ENCODE data around the gene KCNQ5. TPM values are rescaled to one million over a fixed set of nuclear protein-coding genes. Genes with fewer than 3 reads are reported as not detected.

KCNQ5 gene
- total RNA-seq, 1 experiment from 2014 or later = not detected

- ChIA-PET CTCF (no interaction called here), POLR2A (no interaction called here), RAD21 (ENCODE audit: low non-redundant PET in 1 of 2, low total read pairs in 2 of 2, uncharacterized antibody in 2 of 2, unreplicated experiment in 2 of 2) (no interaction called here)
- no peak for ATAC-seq
- Histone ChIP-seq H2AFZ (ENCODE audit: low read depth, low read length, poor library complexity, severe bottlenecking) (no peak overlapping the region), H3K27ac (ENCODE audit: low read depth, low read length) (no peak overlapping the region), H3K4me1 (ENCODE audit: control insufficient read depth in 1 of 2, insufficient read depth in 2 of 2, low read length in 2 of 2) (no peaks in the 10 kb centered on the region), H3K9ac (ENCODE audit: low read length) (no peak overlapping the region), H3K79me2 (ENCODE audit: insufficient read depth, low read length) (no peaks in the 10 kb centered on the region), H4K20me1 (ENCODE audit: insufficient read depth) (no peaks in the 10 kb centered on the region), H3K9me2 (ENCODE audit: insufficient read depth) (no peaks in the 10 kb centered on the region), H3K27me3 (ENCODE audit: insufficient read depth, low read length) (peaks cover 20% of the 10 kb centered on the region; the same call in 1 of the 2 replicates), H3K4me2 (ENCODE audit: low read length) (no peak overlapping the region), H3K4me3 (replicated peaks in 1 of 2; ENCODE audit: low read depth in 1 of 2, low read length in 2 of 2) (no peak overlapping the region), H3K9me3 (ENCODE audit: control insufficient read depth in 1 of 2, insufficient read depth in 1 of 2, low read depth in 1 of 2, low read length in 2 of 2) (no peaks in the 10 kb centered on the region), H3K36me3 (ENCODE audit: control insufficient read depth in 1 of 2, insufficient read depth in 2 of 2, low read length in 2 of 2) (no peaks in the 10 kb centered on the region)
- no peak for DNase-seq (ENCODE audit: low read depth, low spot score)
- intact Hi-C loops (cut with micrococcal nuclease) = no loop called here
- BruUV-seq (replicated peaks) = no TSS peak
- TF ChIP-seq SP1 (IDR thresholded peaks at IDR 0.05; ENCODE audit: low read depth) (no peak), EGR1 (IDR thresholded peaks at IDR 0.05; ENCODE audit: low read depth) (no peak), ZBTB33 (IDR thresholded peaks at IDR 0.05; ENCODE audit: extremely low read depth, insufficient replicate concordance, low read length) (no peak), EZH2phosphoT487 (IDR thresholded peaks at IDR 0.05; ENCODE audit: borderline replicate concordance) (no peak), ELF1 (IDR thresholded peaks at IDR 0.05; ENCODE audit: borderline replicate concordance, low read depth) (no peak), MAX (IDR thresholded peaks at IDR 0.05) (no peak), CBX3 (IDR thresholded peaks at IDR 0.05; ENCODE audit: low read depth) (no peak), POLR2AphosphoS5 (IDR thresholded peaks at IDR 0.05; ENCODE audit: low read depth, low read length) (no peak), RAD21 (IDR thresholded peaks at IDR 0.05; ENCODE audit: low read depth) (no peak)
Observed at GRCh38 chr6:72631480-72631879, 9.6 kb downstream of the KCNQ5 start.

- Histone ChIP-seq H3K9me2 (ENCODE audit: insufficient read depth) (no peaks in the 10 kb centered on the region), H3K4me3 (replicated peaks in 1 of 2; ENCODE audit: low read depth in 1 of 2, low read length in 2 of 2) (no peak overlapping the region), H3K4me2 (ENCODE audit: low read length) (no peak overlapping the region), H4K20me1 (ENCODE audit: insufficient read depth) (no peaks in the 10 kb centered on the region), H3K9me3 (ENCODE audit: control insufficient read depth in 1 of 2, insufficient read depth in 1 of 2, low read depth in 1 of 2, low read length in 2 of 2) (no peaks in the 10 kb centered on the region), H3K27ac (ENCODE audit: low read depth, low read length) (no peak overlapping the region), H2AFZ (ENCODE audit: low read depth, low read length, poor library complexity, severe bottlenecking) (no peak overlapping the region), H3K36me3 (ENCODE audit: control insufficient read depth in 1 of 2, insufficient read depth in 2 of 2, low read length in 2 of 2) (no peaks in the 10 kb centered on the region), H3K79me2 (ENCODE audit: insufficient read depth, low read length) (no peaks in the 10 kb centered on the region), H3K9ac (ENCODE audit: low read length) (no peak overlapping the region), H3K4me1 (ENCODE audit: control insufficient read depth in 1 of 2, insufficient read depth in 2 of 2, low read length in 2 of 2) (no peaks in the 10 kb centered on the region), H3K27me3 (ENCODE audit: insufficient read depth, low read length) (peaks cover 30% of the 10 kb centered on the region)
- intact Hi-C loops (cut with micrococcal nuclease) = no loop called here
- ChIA-PET RAD21 (ENCODE audit: low non-redundant PET in 1 of 2, low total read pairs in 2 of 2, uncharacterized antibody in 2 of 2, unreplicated experiment in 2 of 2) (no interaction called here), CTCF (no interaction called here), POLR2A (no interaction called here)
- DNase-seq (ENCODE audit: low read depth, low spot score) (no peak), ATAC-seq (no peak)
- TF ChIP-seq CEBPB (IDR thresholded peaks at IDR 0.05; ENCODE audit: low read depth) (no peak), ZBTB33 (IDR thresholded peaks at IDR 0.05; ENCODE audit: extremely low read depth, insufficient replicate concordance, low read length) (no peak), SRF (IDR thresholded peaks at IDR 0.05; ENCODE audit: low read depth) (no peak), ELF1 (IDR thresholded peaks at IDR 0.05; ENCODE audit: borderline replicate concordance, low read depth) (no peak), ZNF274 (IDR thresholded peaks at IDR 0.05; ENCODE audit: low read depth, low read length) (no peak), ZFX (IDR thresholded peaks at IDR 0.05) (no peak), CTCF (IDR thresholded peaks at IDR 0.05 in 2 of 3, conservative IDR thresholded peaks at IDR 0.05 in 1 of 3; ENCODE audit: borderline replicate concordance in 1 of 3, insufficient read depth in 1 of 3, low read depth in 2 of 3, low read length in 2 of 3) (no peak)
- no TSS peak for BruUV-seq (replicated peaks)
Observed at GRCh38 chr6:72635636-72636035, 13.8 kb downstream of the KCNQ5 start.

Measured in HCT116 (cell line).